GM21381 (cell line): ENCODE results near the gene AKR1B15.
"Not testable (repeated sequence)": the region's sequence is repeated elsewhere in the genome, so short reads cannot be mapped to it uniquely, and the experiment has no call there.

Experiments used
- ATAC-seq: cut with Tn5 transposase; IDR thresholded peaks from one replicate; pipeline ENCODE4 v1.9.1; 2021; ENCODE audit warnings: mild to moderate bottlenecking, moderate library complexity; ENCODE audit not compliant: unreplicated experiment

AKR1B15 gene

GRCh38 chr7:134548877-134549276, at the start of gene AKR1B15:
Gene AKR1B15, plus strand, starts transcription at chr7:134549110. Its CDS starts 15,510 bp downstream, at chr7:134564620.
- ATAC-seq, result peak; percentile 90

- ATAC-seq, result no peak
Measured at GRCh38 chr7:134500406-134500805, 48.5 kb upstream of the AKR1B15 start.

GRCh38 chr7:134500982-134501381, 47.9 kb upstream of the AKR1B15 start:
- ATAC-seq, result no peak

- no peak for ATAC-seq
Measured at GRCh38 chr7:134502463-134503371, 46.2 kb upstream of the AKR1B15 start.

- ATAC-seq, result no peak
Measured at GRCh38 chr7:134504660-134505164, 44.2 kb upstream of the AKR1B15 start.

GRCh38 chr7:134505856-134506255, 43.1 kb upstream of the AKR1B15 start:
- ATAC-seq, result no peak

GRCh38 chr7:134509010-134509409, 39.9 kb upstream of the AKR1B15 start:
- ATAC-seq, result no peak

- ATAC-seq, result no peak
Measured at GRCh38 chr7:134510646-134511045, 38.3 kb upstream of the AKR1B15 start.

GRCh38 chr7:134512271-134512670, 36.6 kb upstream of the AKR1B15 start:
- no peak for ATAC-seq

- ATAC-seq, result peak; percentile 55
Measured at GRCh38 chr7:134513169-134513752, 35.6 kb upstream of the AKR1B15 start.

GRCh38 chr7:134514106-134514505, 34.8 kb upstream of the AKR1B15 start:
- ATAC-seq, result no peak

- ATAC-seq, result peak; percentile 77
Measured at GRCh38 chr7:134514663-134515062, 34.2 kb upstream of the AKR1B15 start.

GRCh38 chr7:134515569-134516468, 33.1 kb upstream of the AKR1B15 start:
- no peak for ATAC-seq

- ATAC-seq, result no peak
Measured at GRCh38 chr7:134520130-134520529, 28.8 kb upstream of the AKR1B15 start.

- no peak for ATAC-seq
Measured at GRCh38 chr7:134522601-134523000, 26.3 kb upstream of the AKR1B15 start.

- ATAC-seq, result not testable (repeated sequence)
Measured at GRCh38 chr7:134525449-134525848, 23.5 kb upstream of the AKR1B15 start.

- not testable (repeated sequence) for ATAC-seq
Measured at GRCh38 chr7:134526552-134527248, 22.2 kb upstream of the AKR1B15 start.

- no peak for ATAC-seq
Measured at GRCh38 chr7:134527979-134528371, 20.9 kb upstream of the AKR1B15 start.

- no peak for ATAC-seq
Measured at GRCh38 chr7:134528749-134529148, 20.2 kb upstream of the AKR1B15 start.

- no peak for ATAC-seq
Measured at GRCh38 chr7:134530460-134530859, 18.4 kb upstream of the AKR1B15 start.
